ENCODE results near the gene NT5C1B.

DNA sequence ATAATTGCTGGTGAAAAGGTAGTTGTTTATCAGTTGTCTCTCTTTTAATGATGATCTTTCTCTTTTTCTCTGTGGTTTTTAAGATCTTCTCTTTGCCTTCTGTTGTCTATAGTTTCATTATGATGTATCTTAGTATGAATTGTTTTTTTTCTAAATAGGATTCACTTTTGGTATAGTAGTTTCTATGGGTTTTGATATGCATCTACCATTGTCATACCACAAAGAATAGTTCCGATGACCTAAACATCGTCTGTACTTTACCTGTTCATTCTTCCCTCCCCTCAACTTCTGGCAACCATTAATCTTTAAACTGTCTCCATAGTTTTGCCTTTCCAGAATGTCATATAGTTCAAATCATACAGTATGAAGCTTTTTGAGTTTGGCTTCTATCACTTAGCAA is 48.5 kb downstream of the NT5C1B start:
- TF ChIP-seq, protein P1, sequence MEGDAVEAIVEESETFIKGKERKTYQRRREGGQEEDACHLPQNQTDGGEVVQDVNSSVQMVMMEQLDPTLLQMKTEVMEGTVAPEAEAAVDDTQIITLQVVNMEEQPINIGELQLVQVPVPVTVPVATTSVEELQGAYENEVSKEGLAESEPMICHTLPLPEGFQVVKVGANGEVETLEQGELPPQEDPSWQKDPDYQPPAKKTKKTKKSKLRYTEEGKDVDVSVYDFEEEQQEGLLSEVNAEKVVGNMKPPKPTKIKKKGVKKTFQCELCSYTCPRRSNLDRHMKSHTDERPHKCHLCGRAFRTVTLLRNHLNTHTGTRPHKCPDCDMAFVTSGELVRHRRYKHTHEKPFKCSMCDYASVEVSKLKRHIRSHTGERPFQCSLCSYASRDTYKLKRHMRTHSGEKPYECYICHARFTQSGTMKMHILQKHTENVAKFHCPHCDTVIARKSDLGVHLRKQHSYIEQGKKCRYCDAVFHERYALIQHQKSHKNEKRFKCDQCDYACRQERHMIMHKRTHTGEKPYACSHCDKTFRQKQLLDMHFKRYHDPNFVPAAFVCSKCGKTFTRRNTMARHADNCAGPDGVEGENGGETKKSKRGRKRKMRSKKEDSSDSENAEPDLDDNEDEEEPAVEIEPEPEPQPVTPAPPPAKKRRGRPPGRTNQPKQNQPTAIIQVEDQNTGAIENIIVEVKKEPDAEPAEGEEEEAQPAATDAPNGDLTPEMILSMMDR (IDR thresholded peaks at IDR 0.05 in 8 of 11, conservative IDR thresholded peaks at IDR 0.05 in 3 of 11) = no peak
- TF ChIP-seq POLR2A (IDR thresholded peaks at IDR 0.05) = no peak
